ENCODE results near the gene GKN1. TPM values are rescaled to one million over a fixed set of nuclear protein-coding genes. Genes with fewer than 3 reads are reported as not detected.

GKN1 gene
- total RNA-seq, 1 experiment from 2014 or later, result not detected

DNA sequence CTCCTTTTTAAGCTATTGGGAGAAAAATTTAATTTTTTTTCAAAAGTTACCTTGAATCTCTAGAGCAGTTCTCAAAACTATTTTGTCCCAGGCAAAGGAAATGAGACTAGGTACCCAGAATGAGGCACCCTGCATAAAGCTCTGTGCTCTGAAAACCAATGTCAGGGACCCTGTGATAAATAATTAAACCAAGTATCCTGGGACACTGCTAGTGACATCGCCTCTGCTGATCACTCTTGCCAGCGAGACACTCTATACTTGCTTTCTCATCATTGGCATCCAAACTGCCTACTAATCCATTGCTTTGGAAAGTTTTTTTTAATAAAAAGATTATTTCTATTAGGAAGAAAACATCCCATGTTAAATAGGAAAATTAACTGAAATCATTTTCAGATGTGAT lies 1.4 kb downstream of the GKN1 start:
- WGBS (ENCODE audit: extremely low coverage, insufficient read length, low lambda C conversion rate), result no CpG with 5 or more reads among the region's 2 CpGs
- H3T11ph ChIP-seq (ENCODE audit: low read length), result no peak overlapping the region
- Mint-ChIP-seq H3K9me3 (no peaks in the 10 kb centered on the region), H3K4me3 (no peak overlapping the region), H3K36me3 (ENCODE audit: insufficient read depth in 1 of 3, low read depth in 3 of 3) (no peaks in the 10 kb centered on the region), H3K4me1 (peaks cover 8 to 10% of the 10 kb centered on the region in 2 experiments), H3K27ac (no peak overlapping the region), H3K27me3 (ENCODE audit: low read depth) (peaks cover 12% of the 10 kb centered on the region)
- H3K27me3 ChIP-seq (ENCODE audit: insufficient read depth, low read length), result no peaks in the 10 kb centered on the region
- H3K9ac ChIP-seq (ENCODE audit: extremely low read depth, insufficient read length, low read length), result no peak overlapping the region
- H2AK5ac ChIP-seq (ENCODE audit: insufficient read length, low read length), result no peak overlapping the region
- no peak overlapping the region for H2AFZ ChIP-seq (ENCODE audit: low read length)
- no peak overlapping the region for H2BK15ac ChIP-seq (ENCODE audit: low read depth, low read length)
- H4K91ac ChIP-seq (ENCODE audit: insufficient read length, low read depth, low read length), result no peak overlapping the region
- no peak overlapping the region for H3K4ac ChIP-seq (ENCODE audit: low read depth, low read length)
- TF ChIP-seq, protein P1, sequence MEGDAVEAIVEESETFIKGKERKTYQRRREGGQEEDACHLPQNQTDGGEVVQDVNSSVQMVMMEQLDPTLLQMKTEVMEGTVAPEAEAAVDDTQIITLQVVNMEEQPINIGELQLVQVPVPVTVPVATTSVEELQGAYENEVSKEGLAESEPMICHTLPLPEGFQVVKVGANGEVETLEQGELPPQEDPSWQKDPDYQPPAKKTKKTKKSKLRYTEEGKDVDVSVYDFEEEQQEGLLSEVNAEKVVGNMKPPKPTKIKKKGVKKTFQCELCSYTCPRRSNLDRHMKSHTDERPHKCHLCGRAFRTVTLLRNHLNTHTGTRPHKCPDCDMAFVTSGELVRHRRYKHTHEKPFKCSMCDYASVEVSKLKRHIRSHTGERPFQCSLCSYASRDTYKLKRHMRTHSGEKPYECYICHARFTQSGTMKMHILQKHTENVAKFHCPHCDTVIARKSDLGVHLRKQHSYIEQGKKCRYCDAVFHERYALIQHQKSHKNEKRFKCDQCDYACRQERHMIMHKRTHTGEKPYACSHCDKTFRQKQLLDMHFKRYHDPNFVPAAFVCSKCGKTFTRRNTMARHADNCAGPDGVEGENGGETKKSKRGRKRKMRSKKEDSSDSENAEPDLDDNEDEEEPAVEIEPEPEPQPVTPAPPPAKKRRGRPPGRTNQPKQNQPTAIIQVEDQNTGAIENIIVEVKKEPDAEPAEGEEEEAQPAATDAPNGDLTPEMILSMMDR (conservative IDR thresholded peaks at IDR 0.05), result no peak
- H4K5ac ChIP-seq (ENCODE audit: insufficient read length, low read depth, low read length), result no peak overlapping the region
- H3K79me2 ChIP-seq (ENCODE audit: insufficient read depth, low read length), result no peaks in the 10 kb centered on the region
- H3K56ac ChIP-seq (ENCODE audit: insufficient read length, low read depth, low read length), result no peak overlapping the region
- H3K79me1 ChIP-seq (ENCODE audit: insufficient read depth, low read depth, low read length, poor library complexity, severe bottlenecking), result no peaks in the 10 kb centered on the region
- no peak overlapping the region for H3K27ac ChIP-seq (ENCODE audit: insufficient read length, low read depth, low read length)
- H2BK12ac ChIP-seq (ENCODE audit: insufficient read length, low read depth, low read length), result no peak overlapping the region
- H3K18ac ChIP-seq (ENCODE audit: insufficient read length, low read depth, low read length), result no peak overlapping the region
- H3K4me1 ChIP-seq (ENCODE audit: insufficient read depth, low read length), result no peaks in the 10 kb centered on the region
- no peaks in the 10 kb centered on the region for H4K20me1 ChIP-seq (ENCODE audit: control insufficient read depth, insufficient read depth, insufficient read length)
- H3K14ac ChIP-seq (ENCODE audit: insufficient read depth, low read length), result no peak overlapping the region
- no peak for DNase-seq
- H3K23me2 ChIP-seq (ENCODE audit: insufficient read length, low read depth, low read length, poor library complexity, severe bottlenecking), result no peaks in the 10 kb centered on the region
- H2BK120ac ChIP-seq (ENCODE audit: low read depth, low read length, poor library complexity, severe bottlenecking), result no peak overlapping the region
- H3K23ac ChIP-seq (ENCODE audit: insufficient read length, low read depth, low read length), result no peak overlapping the region
- no peak overlapping the region for H4K8ac ChIP-seq (replicated peaks; ENCODE audit: insufficient read length, low read depth, low read length)
- no peak overlapping the region for H3K4me2 ChIP-seq (ENCODE audit: insufficient read depth, insufficient read length, low read length)
- H3K9me3 ChIP-seq (ENCODE audit: control insufficient read depth, low read depth, low read length), result no peaks in the 10 kb centered on the region
- H2BK20ac ChIP-seq (ENCODE audit: low read depth, low read length, poor library complexity, severe bottlenecking), result no peak overlapping the region
- H2BK5ac ChIP-seq (ENCODE audit: insufficient read length, low read length), result no peak overlapping the region
